ENCODE measurements around the gene CD74. TPM values are rescaled to one million over a fixed set of nuclear protein-coding genes. Genes with fewer than 3 reads are reported as not detected.

CD74 gene
- total and polyA plus RNA-seq, 10 of the 15 experiments (the other 5 are each of a cell fraction or from before 2014, with no cell fraction given), result 1,387 to 11,063 (median 3,922) TPM

GRCh38 chr5:150357326-150358260 is 55.1 kb downstream of the CD74 start, which contains the start of gene TCOF1 (continued):
- TF ChIP-seq BCL3 (IDR thresholded peaks at IDR 0.05; ENCODE audit: borderline replicate concordance, insufficient read depth, low read depth, low read length, poor library complexity, severe bottlenecking) (no peak), POLR2A (IDR thresholded peaks at IDR 0.05; ENCODE audit: low read depth, low read length) (peak; percentile 82), SREBF1 (IDR thresholded peaks at IDR 0.05; ENCODE audit: low read length) (no peak; the same call in 1 of the 2 replicates), CTCF (IDR thresholded peaks at IDR 0.05 in 2 of 3, conservative IDR thresholded peaks at IDR 0.05 in 1 of 3; ENCODE audit: control insufficient read depth in 2 of 3, extremely low read depth in 1 of 3, insufficient read depth in 1 of 3, low read depth in 3 of 3, low read length in 3 of 3) (no peak), BACH1 (IDR thresholded peaks at IDR 0.05; ENCODE audit: borderline replicate concordance) (0 out of 2 replicates have a peak, but pooled peaks have one; percentile 30), SIX5 (IDR thresholded peaks at IDR 0.05; ENCODE audit: low read depth, low read length, severe bottlenecking) (peak; percentile 82), SMAD5 (IDR thresholded peaks at IDR 0.05; ENCODE audit: low read depth) (no peak), CBFB (IDR thresholded peaks at IDR 0.05; ENCODE audit: low read depth) (no peak), NKRF (conservative IDR thresholded peaks at IDR 0.05) (peak; percentile 97), USF2 (IDR thresholded peaks at IDR 0.05; ENCODE audit: borderline replicate concordance, low read depth, low read length) (no peak), CEBPZ (IDR thresholded peaks at IDR 0.05; ENCODE audit: low read depth, low read length) (no peak), BRCA1 (IDR thresholded peaks at IDR 0.05; ENCODE audit: low read depth, low read length) (no peak), ZSCAN29 (IDR thresholded peaks at IDR 0.05) (no peak), STAT3 (IDR thresholded peaks at IDR 0.05; ENCODE audit: low read depth, low read length) (no peak), TAF1 (IDR thresholded peaks at IDR 0.05; ENCODE audit: borderline replicate concordance, low read depth, low read length) (peak; percentile 20; the same call in 1 of the 2 replicates), CHD2 (IDR thresholded peaks at IDR 0.05; ENCODE audit: borderline replicate concordance, low read depth, low read length) (no peak), TCF3 (IDR thresholded peaks at IDR 0.05; ENCODE audit: borderline replicate concordance, insufficient read depth, low read depth, low read length) (no peak), TCF7 (IDR thresholded peaks at IDR 0.05; ENCODE audit: borderline replicate concordance) (no peak)

Data from GM12878 (cell line).